ENCODE results near the gene CRLF1.
"Not testable (repeated sequence)": the region's sequence is repeated elsewhere in the genome, so short reads cannot be mapped to it uniquely, and the experiment has no call there.

The CRLF1 gene

GRCh38 chr19:18594096-18594823, 12.3 kb downstream of the CRLF1 start:
- TF ChIP-seq CTCF (IDR thresholded peaks at IDR 0.05; ENCODE audit: low read depth, low read length) = peak; percentile 59
- H3K4me3 ChIP-seq (ENCODE audit: low read depth, low read length) = peak overlapping the region; percentile 42

GRCh38 chr19:18593367-18594095, 13.1 kb downstream of the CRLF1 start:
- TF ChIP-seq CTCF (IDR thresholded peaks at IDR 0.05; ENCODE audit: low read depth, low read length) = no peak
- H3K4me3 ChIP-seq (ENCODE audit: low read depth, low read length) = no peak overlapping the region

- not testable (repeated sequence) for H3K4me3 ChIP-seq (ENCODE audit: low read depth, low read length)
Measured at GRCh38 chr19:18592732-18593131, 13.9 kb downstream of the CRLF1 start.

GRCh38 chr19:18591735-18592385, 14.7 kb downstream of the CRLF1 start:
- TF ChIP-seq CTCF (IDR thresholded peaks at IDR 0.05; ENCODE audit: low read depth, low read length) = no peak
- H3K4me3 ChIP-seq (ENCODE audit: low read depth, low read length) = no peak overlapping the region

GRCh38 chr19:18590273-18591272, 16.0 kb downstream of the CRLF1 start:
- no peak overlapping the region; the same call in 1 of the 2 replicates for H3K4me3 ChIP-seq (ENCODE audit: low read depth, low read length)
- TF ChIP-seq CTCF (IDR thresholded peaks at IDR 0.05; ENCODE audit: low read depth, low read length) = 0 out of 2 replicates have a peak, but pooled peaks have one; percentile 3

GRCh38 chr19:18589380-18590272, 17.0 kb downstream of the CRLF1 start:
- 0 out of 2 replicates have a peak, but pooled peaks have one; percentile 9 for TF ChIP-seq CTCF (IDR thresholded peaks at IDR 0.05; ENCODE audit: low read depth, low read length)
- H3K4me3 ChIP-seq (ENCODE audit: low read depth, low read length) = peak overlapping the region; percentile 79
